Stimulated activated CD4-positive, alpha-beta T cell treated with anti-CD3 and anti-CD28 coated beads, TNF-alpha, amount 100 ng/mL, for 24 hours (primary cell): ENCODE data around the gene AATF.

ENCODE experiments used
- DNase-seq, 3 experiments: peaks; one replicate each; pipeline ENCODE4 v3.0.0-alpha.2; 2020; ENCODE audit warnings: low read depth in 3 of 3

The AATF gene

DNA sequence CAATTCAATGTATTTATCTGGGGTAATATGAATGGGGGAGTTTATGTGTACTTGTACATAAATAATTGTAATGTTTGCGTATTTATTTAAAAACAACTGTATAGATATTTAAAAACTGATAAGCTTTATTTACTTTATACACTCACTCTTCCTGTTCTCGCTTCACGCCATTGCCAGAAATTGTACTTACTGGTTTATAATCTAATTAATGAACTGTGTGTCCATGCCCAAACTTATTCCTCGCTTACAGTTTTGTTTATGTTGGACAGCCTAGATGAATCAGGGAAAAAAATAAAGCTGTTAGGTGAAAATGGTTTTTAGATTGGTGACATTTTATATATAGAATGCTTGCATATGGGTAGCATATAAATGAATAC is 30.8 kb downstream of the AATF start:
- no peak for DNase-seq

DNA sequence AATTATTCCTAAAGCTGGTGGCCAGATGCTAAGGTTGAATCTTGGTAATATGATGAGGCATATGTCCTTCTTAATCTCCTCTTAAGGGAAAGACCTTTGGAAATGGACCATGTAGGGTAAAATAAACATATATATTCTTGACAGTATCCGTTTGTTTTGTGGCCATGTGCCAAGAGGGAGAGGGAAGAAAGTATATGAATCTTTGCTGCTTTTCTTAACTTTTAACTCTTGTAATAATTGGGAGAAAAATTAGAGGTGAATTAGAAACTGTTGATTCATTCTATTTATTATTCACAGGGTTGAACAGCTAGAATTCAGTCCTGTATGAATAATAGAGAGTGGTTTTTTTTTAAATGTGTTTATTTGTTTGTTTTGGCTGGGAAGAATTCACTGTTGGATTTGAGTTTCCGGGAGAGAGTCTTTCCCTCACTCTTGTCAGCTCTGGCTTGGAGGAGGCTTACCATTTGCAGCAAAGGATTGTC is 31.6 kb downstream of the AATF start:
- no peak for DNase-seq

DNA sequence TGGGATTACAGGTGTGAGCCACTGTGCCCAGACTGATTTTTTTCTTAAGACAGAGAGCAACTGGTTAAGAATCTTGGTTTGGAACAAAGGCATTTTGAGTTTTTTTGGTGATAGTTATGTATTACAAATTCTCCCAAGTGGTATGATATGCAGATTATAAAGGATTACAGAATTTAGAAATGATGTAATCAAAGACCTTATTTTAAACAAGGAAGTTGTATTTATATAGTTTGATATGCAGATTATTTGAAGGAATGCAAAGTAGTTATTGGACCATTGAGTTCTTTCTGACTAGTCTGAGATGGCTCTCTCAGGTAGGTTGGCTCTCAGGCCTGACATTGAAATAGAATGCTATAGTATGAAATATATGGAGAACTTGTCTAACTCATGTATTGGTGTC is 34.9 kb downstream of the AATF start:
- DNase-seq: no peak

DNA sequence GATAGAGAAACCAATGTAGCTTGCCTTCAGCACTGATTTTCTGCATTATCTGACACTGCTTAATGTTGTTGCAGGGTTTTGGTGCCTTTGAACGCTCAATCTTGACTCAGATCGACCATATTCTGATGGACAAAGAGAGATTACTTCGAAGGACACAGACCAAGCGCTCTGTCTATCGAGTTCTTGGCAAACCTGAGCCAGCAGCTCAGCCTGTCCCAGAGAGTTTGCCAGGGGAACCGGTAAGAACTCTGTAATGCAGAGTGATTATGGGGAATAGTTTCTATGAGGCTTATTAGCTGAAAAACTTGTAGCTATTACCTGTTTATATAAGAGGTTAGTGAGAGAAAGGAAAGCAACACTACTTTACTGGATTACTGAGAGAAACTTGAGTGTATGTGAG is 40.4 kb downstream of the AATF start:
- DNase-seq: no peak

DNA sequence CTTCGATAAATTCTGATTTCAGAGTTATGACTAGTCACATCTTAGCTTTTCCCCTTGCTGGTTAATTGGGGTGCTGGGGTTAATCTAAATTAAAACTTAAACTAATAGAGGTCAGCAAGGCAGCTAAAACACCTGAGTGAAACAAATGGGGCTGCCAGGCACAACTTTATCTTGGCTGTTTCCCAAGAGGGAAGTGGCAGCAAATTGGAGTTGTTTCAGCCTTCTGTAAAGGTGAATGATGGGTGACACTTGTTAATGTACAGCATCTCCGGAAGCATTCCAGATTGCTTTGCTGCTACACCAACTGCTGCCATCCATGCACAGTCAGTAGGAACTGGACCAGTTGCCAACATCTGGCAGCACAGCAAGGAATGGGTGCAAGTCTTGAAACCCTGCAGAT is 43.9 kb downstream of the AATF start:
- DNase-seq: no peak

DNA sequence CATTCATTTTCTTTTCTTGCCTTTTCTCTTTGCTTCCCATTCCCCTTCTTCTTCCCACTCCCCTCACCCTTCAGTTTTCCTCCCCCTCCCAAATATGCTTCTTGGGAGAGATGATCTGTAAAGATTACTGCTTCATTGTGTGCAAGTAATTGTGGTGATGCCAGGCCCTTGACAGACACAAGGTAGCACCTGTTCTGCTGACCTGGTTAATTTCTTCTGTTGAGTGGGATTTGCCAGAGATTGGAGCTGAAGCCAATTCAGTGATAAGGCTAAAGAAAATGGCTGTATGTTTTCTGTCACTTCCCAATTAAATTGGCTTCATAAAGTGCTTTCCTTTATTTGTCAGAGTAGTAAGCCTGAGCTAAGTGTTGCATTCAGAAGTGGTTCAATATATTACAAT is 44.5 kb downstream of the AATF start:
- DNase-seq: no peak

DNA sequence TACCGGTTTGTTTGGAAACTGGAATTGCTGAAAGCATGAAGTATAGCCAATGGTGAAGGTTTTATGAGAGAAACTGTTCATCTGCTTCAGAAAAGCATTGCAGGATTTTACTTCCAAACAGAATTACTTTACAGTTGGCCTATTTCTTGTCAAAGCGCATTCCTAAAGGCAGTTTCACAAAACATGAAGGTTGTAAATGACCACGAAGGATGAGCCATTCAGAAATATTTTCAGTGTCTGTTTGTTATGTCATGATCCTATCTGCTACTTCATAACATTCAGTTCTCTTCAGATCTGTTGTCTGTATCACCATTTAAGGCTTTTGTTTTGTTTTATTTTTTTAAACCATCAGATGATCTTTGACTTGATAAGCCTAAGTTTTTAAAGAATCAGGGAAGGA is 45.7 kb downstream of the AATF start:
- no peak for DNase-seq

DNA sequence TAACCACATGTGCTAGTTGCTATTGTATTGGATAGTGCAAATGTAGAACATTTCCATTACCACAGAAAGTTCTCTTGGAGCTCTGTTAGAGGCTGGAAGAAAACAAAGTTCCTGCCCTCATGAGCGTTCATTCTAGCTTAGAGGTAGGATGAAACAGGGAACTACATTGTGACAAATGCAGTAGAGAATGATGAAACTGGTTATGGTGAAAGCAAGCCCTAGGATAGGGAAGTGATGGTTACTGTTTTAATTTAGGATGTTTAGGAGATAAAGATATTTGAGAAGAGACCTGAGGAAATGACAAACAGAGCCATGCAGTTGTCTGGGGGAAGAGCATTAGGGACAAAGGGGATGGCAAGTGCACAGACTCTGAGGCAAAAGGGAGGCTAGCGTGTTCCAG is 50.7 kb downstream of the AATF start:
- no peak for DNase-seq

DNA sequence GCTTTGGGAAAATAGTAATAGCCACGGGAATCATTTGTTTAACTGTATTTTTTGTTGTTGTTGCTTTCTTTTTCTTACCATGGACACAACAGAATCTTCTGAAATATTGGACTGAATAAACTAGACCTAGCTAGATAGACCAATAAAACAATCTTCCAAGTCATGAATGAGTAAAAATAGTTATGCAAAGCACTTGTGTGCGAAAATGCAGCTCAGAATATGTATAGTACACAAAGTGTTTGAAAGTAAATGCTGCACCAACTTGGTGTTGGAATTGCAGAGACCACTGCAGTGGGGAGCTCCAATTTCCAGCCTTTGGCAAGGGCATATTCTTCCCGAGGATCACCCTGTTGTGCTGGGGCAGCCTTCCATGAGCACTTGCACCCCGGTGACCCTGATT is 68.0 kb downstream of the AATF start:
- no peak for DNase-seq

DNA sequence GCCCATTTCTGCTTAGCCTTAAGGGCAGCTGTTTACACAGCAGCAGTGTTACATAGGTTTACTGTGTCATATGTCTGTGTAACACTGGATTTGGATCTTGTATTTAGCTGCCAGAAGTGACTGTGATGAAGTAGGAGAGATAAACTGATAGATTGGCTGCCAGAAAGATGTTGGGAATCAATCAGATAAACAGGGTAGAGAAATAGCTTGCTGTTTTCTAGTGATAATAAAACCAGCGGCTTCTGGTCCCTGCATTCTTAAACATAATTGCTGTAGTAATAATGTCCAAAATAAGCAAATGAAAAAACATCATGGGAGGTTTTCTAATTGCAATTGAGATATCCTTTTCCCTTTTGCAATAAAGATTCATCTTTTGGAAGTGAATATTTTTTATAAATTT is 68.7 kb downstream of the AATF start:
- DNase-seq: no peak

DNA sequence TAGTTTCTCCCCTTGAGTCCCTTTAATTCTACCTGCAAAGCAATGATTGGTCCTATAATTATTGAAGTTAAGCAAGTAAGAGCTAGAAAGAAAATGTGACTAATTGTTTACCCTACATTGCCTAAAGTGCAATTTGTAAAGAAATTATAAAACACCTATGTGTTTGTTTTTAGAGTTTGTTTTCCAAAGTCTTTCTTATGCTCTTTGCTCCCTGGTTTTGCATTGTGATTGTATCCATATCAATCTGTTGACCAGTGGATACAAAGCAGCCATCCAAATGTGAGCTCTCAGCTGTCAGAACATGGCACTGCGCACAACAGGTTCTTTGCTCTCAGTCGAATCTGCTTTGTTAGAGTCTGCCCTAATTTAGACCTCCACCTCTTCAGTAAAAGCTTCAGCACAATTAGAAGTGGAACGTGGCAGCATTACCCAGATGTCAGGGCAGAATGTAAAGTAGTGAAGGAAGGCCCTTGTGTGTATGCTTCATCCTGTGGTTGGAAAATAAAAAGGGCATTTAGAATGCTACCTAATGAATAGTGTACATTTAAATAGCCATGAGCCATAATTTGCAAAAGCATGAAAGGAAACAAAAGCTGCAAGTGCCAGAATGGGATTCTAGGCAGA is 70.5 kb downstream of the AATF start:
- DNase-seq: no peak

DNA sequence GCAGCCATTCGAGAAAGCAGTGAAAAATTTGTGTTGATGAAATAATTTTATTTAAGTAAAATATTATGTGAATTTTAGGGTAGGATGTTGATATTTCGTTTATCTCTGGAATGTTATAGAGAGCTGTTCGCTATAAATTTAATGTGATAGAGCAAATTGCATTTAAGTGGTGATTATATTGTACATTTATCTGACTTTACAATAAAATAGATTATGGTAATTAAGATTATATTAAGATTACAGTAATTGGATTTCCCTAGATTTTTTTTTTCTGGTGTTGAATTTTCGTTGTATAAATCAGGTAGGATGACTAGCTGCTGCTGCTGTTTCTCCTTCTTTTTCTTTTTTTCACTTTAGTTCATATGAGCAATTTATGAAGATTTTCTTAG is 71.0 kb downstream of the AATF start:
- no peak for DNase-seq

DNA sequence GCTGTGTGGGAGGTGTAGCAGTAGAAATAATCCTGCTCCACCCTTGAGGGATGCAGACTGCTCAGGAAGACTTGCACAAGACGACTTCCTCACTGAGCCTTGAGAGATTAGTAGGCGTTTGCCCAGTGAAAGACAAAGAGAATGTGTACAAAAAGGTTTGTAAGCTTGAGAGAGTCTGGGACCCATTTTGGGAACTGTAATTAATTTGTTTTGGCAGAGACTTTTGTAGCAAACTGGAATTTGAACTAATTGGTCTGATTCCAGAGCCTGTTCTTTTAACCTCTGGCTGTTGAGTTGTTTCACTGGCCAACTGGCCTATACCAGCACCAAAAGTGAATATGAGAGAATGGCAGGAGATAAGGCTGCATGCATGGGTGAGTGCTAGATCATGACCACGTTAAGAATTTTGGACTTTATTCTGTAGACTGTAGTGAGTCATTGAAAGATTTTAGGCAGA is 75.5 kb downstream of the AATF start:
- DNase-seq: no peak

DNA sequence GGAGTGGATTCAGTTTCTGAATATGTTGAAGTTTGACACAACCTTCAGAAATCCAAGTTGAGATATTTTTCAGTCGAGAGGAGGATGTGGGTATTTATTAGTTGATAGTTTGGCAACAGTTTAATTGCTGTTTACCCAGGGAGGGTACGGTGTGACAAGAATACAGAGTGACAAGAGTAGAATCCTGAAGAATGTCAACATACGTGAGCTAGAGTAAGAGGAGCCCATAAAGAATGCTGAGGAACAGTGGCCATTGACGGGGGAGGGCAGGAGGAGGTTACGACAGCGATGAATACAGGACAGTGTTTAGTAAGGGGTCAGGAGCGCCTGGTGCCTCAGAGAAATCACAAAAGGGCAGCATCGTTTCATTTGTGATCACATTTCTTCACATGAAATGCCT is 76.5 kb downstream of the AATF start:
- no peak for DNase-seq

DNA sequence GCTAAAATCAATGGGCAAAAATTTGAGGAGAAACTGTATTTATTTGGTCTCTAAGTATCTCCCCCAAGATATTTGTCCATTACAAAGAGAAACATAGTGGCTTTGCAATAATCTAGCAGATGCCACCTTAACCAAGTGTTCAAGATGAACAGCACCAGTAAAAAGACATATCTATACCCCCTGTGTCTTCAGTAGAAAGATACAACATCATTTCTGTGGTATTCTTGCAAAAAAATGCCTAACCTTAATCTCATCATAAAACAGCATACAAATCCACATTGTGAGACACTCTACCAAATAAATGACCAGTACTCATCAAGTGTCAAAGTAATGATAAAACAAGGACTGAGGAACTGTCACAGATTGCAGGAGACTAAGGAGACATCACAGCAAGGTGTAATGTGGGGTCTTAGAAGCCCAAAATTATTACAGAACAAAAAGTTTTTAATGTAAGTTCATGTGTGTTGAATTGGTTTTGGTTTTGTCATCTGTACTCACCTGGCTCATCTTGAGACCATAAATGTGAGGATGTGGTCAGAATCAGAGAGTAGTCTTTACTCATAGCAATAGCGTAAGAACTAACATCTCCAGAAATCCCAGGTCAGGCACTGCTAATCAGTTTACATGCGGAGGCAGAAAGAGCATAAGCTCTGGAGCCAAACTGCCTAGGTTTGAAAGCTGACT is 77.2 kb downstream of the AATF start:
- no peak for DNase-seq

DNA sequence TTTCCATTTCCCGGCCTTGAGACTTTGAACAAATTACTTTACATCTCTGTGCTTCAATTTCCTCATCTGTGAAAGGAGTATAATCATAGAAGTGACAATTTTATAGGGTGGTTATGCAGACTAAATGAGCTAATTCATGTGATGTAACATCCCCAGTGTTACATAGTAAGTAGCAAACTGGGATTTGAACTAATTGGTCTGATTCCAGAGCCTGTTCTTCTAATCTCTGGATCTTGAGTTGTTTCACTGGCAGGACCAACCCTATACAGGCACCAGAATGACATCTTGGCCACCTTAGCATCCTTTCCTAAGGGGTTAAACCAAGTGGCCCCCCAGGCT is 77.7 kb downstream of the AATF start:
- no peak for DNase-seq

DNA sequence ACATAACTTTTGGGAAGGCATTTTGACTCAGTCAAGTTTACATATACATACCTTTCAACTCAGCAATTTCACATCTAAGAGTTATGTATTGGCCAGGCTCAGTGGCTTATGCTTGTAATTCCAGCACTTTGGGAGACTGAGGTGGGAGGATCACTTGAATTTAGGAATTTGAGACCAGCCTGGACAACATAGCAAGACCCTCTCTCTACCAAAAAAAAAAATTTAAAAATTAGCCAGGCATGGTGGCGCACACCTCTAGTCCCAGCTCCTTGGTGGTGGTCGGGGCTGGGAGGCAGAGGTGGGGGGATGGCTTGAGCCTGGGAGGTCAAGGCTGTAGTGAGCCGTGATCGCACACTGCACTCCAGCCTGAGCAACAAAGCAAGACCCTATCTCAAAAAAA is 79.3 kb downstream of the AATF start:
- no peak for DNase-seq

DNA sequence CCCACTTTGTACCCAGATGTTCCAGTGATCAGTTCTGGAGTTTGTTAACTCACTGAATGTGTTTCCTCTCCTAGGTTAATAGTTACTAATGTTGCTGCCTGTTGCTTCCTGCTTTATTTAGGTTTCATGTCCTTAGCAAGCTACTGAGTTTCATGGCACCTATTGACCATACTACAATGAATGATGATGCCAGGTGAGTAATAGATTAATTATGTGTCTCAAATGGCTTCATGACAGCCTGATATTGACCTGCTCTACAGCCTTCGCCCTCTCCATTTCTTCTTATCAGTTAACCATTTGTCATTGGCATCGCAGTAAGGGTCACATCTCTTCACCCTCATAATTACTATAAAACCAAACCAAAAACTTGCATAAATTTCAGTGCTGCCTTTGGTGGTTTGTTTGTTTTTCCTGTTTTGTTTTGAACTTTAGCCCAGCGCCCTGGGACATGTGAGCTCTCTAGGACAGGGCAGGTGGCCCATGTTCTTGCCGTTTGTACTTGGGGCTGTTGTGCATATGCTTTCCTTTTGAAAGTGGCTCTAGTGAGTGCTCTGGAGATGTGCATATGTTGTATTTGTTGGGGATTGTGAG is 82.8 kb downstream of the AATF start:
- no peak for DNase-seq

DNA sequence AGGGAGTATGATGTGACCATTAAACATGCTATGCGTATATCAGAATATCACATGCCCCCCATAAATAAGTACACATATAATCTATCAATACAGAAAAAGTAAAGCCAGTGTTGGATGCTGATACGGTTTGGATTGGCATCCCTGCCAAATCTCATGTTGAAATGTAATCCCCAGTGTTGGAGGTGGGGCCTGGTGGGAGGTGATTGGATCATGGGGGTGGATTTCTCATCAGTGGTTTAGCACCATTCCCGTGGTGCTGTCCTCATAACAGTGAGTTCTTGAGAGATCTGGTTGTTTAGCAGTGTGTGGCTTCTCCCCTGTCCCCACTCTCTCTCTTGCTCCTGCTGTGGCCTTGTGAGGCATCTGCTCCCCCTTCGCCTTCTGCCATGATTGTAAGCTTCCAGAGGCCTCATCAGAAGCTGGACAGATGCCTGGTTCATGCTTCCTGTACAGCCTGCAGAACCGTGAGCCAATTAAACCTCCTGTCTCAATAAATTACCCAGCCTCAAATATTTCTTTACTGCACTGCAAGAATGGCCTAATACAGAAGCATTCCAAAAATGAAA is 88.9 kb downstream of the AATF start:
- DNase-seq: no peak

DNA sequence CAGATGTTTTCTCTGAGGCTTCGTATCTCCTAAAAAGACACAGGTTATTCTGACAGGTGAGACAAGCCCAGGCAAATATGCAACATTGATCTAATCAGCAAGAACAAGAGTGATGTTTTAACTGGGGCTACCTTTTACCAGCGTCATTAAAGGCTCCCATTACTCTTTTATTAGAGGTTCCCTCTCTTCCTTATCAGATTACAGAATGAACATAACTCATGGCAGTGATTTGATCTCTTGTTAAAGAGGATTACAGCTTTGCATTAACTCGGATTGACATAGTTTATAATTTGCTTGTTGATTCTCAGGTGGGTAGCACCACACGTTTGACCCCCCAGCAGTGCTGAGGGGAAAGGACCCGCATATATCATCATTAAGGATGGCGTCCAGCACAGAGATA is 90.5 kb downstream of the AATF start:
- DNase-seq: no peak

DNA sequence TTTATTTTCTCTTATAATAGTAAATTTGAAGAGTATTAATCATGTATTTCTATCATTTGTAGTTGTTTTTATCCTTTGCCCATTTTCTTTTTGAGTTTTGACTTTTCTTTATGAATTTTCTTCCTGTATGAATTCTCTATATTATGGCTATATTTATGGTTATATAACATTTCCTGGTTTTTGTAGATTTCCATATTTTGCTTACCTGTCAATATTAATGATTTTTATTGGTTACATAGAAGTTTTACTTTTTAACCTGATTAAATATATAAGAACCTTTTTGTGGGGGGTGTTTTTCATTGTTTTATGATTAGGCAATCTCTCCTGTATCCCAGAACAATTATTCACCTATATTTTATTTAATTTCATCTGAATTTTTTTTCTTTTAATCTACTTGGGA is 93.2 kb downstream of the AATF start:
- DNase-seq: no peak

DNA sequence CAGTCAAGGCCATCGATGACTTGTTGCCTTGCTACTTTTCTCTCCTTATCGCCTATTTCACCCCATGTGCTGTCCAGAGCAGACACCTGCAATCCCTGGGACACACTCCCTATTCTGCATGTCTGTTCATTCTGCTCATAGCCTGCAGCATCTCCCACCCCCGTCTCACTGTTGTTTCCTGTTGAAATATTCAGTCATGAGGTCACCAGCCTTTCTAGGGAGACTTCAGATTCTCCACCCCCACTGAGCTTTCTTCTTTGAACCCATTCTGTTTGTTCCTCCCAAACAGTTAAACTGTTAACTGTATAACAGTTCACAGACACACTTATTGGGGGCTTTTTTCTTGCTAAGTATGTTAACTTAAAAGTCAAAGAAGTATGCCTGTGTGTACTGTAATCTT is 94.4 kb downstream of the AATF start:
- DNase-seq: no peak

DNA sequence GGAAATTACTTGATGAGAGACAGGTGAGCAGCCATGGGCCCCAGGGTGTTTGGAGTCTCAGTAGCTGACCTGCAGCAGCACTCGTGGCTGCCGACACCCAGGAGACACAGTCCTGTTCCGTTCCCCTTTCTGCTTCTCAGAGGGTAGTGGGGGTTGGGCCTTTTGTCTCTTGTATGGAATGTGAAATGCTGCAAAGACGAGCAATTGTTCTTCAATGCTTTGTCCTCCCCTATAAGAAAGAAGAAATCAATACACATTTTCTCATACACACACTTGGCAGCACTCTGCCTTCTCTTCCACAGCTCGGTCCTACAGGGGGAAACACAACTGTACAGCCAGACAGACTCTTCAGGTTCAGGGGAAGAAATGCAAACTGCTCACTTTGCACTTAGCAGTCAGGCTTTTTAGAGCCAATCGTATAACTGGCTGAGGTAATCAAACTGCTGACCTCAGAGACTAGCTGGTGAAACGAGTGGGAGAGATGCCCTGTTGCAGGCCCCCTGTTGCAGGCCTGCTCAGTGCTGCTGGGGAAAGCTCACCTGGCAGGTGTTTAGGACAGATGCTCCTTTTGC is 96.7 kb downstream of the AATF start:
- DNase-seq: no peak
